Prostate gland (tissue), 2 donors: ENCODE data around the gene CCDC27. TPM values are rescaled to one million over a fixed set of nuclear protein-coding genes. Genes with fewer than 3 reads are reported as not detected.

Experiments
- DNase-seq: peaks from one replicate; pipeline ENCODE4 v3.0.0-alpha.2; 2019; ENCODE audit warnings: low spot score
- H3K27ac ChIP-seq, 2 donors: fragments of 200-600 bp; sonication (generic); 2 replicates each; pipeline ENCODE4 v1.5.1; 2017 to 2019
- H3K27me3 ChIP-seq: fragments of 200-600 bp; sonication (generic); replicated peaks from 2 replicates; pipeline ENCODE4 v1.5.1; 2019; ENCODE audit not compliant: insufficient read depth
- H3K36me3 ChIP-seq, 2 donors: fragments of 200-600 bp; sonication (generic); 1 replicate in 1 of 2; 2 replicates in 1 of 2; pipeline versions ENCODE4 v1.5.1 to v1.8.1; 2017 to 2019
- H3K4me1 ChIP-seq: fragments of 200-600 bp; sonication (generic); replicated peaks from 2 replicates; pipeline ENCODE4 v1.5.1; 2019
- H3K4me3 ChIP-seq, 2 donors: fragments of 200-600 bp; sonication (generic); 2 replicates each; pipeline ENCODE4 v1.5.1; 2017 to 2019
- H3K9me3 ChIP-seq: fragments of 200-600 bp; sonication (generic); 2 replicates; pipeline ENCODE4 v1.5.1; 2017
- CTCF ChIP-seq, 4 experiments: fragments of 200-600 bp in 2 of 4; fragments of 450-650 bp in 2 of 4; sonication (generic) in 2 of 4; IDR thresholded peaks; 1 replicate in 3 of 4; 2 replicates in 1 of 4; pipeline ENCODE4 v1.5.1; 2016 to 2019; ENCODE audit warnings: antibody characterized with exemption in 4 of 4, mild to moderate bottlenecking in 2 of 4, moderate library complexity in 2 of 4
- POLR2A ChIP-seq: fragments of 450-650 bp; IDR thresholded peaks from one replicate; pipeline ENCODE4 v1.6.1; 2016; ENCODE audit warnings: antibody characterized with exemption, mild to moderate bottlenecking
- POLR2AphosphoS5 ChIP-seq: sonication (generic); formaldehyde crosslinking; IDR thresholded peaks from one replicate; pipeline ENCODE4 v1.6.1; 2017; ENCODE audit warnings: antibody characterized with exemption
- WGBS: methylation state at CpG from one replicate; pipeline ENCODE4 v1.1.5; 2018; 5-methylcytosine and 5-hydroxymethylcytosine counted together
- intact Hi-C: fragments of 100-400 bp; cut with DNase I; formaldehyde crosslinking; loops from one replicate; pipeline ENCODE4 v1.14.2; 2022
- total RNA-seq, 2 donors: library from RNA; depleted of rRNA; stranded (reverse); fragments of >200 nt; gene quantifications; one replicate each; pipeline ENCODE4 v1.1.0, GENCODE V29; 2016

The CCDC27 gene
- total RNA-seq, 2 donors from 2014 or later, result 0.97 TPM; not detected in 1

- H3K27ac ChIP-seq, result no peak overlapping the region
- H3K36me3 ChIP-seq, result peaks cover 0 to 3% of the 10 kb centered on the region in 2 donors
- H3K27me3 ChIP-seq, result no peaks in the 10 kb centered on the region
- H3K4me3 ChIP-seq, result no peak overlapping the region
- intact Hi-C loops, result no loop called here
- H3K4me1 ChIP-seq, result peaks cover 3% of the 10 kb centered on the region
- WGBS, result 61% methylated on average over 3 of the region's 10 CpGs
- no peaks in the 10 kb centered on the region for H3K9me3 ChIP-seq
- DNase-seq, result no peak
- TF ChIP-seq POLR2A (no peak), CTCF (IDR thresholded peaks at IDR 0.05) (no peak)
These were observed 24.9 kb downstream of the CCDC27 start for GRCh38 chr1:3777078-3777547.

GRCh38 chr1:3777647-3778589, 25.7 kb downstream of the CCDC27 start:
- Histone ChIP-seq H3K9me3 (no peaks in the 10 kb centered on the region), H3K36me3 (peaks cover 0 to 10% of the 10 kb centered on the region in 2 donors), H3K27me3 (no peaks in the 10 kb centered on the region), H3K27ac (no peak overlapping the region), H3K4me1 (peaks cover 3% of the 10 kb centered on the region), H3K4me3 (no peak overlapping the region)
- TF ChIP-seq POLR2A (no peak), POLR2AphosphoS5 (no peak), CTCF (IDR thresholded peaks at IDR 0.05) (no peak)
- DNase-seq, result no peak
- intact Hi-C loops, result no loop called here
- WGBS, result 75% methylated on average over 17 of the region's 20 CpGs

GRCh38 chr1:3778590-3779264, 26.5 kb downstream of the CCDC27 start:
- peaks cover 3% of the 10 kb centered on the region for H3K4me1 ChIP-seq
- H3K9me3 ChIP-seq, result no peaks in the 10 kb centered on the region
- TF ChIP-seq POLR2AphosphoS5 (no peak), POLR2A (no peak), CTCF (IDR thresholded peaks at IDR 0.05) (no peak)
- H3K27ac ChIP-seq, result no peak overlapping the region
- intact Hi-C loops, result no loop called here
- H3K36me3 ChIP-seq, result peaks cover 0 to 10% of the 10 kb centered on the region in 2 donors
- no peak overlapping the region for H3K4me3 ChIP-seq
- no peaks in the 10 kb centered on the region for H3K27me3 ChIP-seq
- no peak for DNase-seq
- 75% methylated on average over 12 of the region's 14 CpGs for WGBS

- TF ChIP-seq CTCF (IDR thresholded peaks at IDR 0.05) (no peak), POLR2A (no peak), POLR2AphosphoS5 (no peak)
These were observed 27.1 kb downstream of the CCDC27 start for GRCh38 chr1:3779265-3779911.

More at GRCh38 chr1:3779265-3779911, 27.1 kb downstream of the CCDC27 start:
- WGBS, result 85% methylated on average over 23 of the region's 23 CpGs
- Histone ChIP-seq H3K4me3 (no peak overlapping the region), H3K27ac (no peak overlapping the region), H3K36me3 (peaks cover 0 to 15% of the 10 kb centered on the region in 2 donors), H3K9me3 (no peaks in the 10 kb centered on the region), H3K4me1 (peaks cover 3% of the 10 kb centered on the region), H3K27me3 (no peaks in the 10 kb centered on the region)
- no peak for DNase-seq
- intact Hi-C loops, result no loop called here
